Gastroesophageal sphincter (tissue), 3 donors: ENCODE data around the gene OCEL1.

Source experiments
- POLR2A ChIP-seq, 2 donors: fragments of 450-650 bp; IDR thresholded peaks; one replicate each; pipeline ENCODE4 v1.6.1; 2017; ENCODE audit warnings: antibody characterized with exemption in 2 of 2, mild to moderate bottlenecking in 2 of 2, moderate library complexity in 1 of 2
- TF ChIP-seq, protein P1 (sequence below), 4 experiments: fragments of 200-600 bp in 2 of 4; fragments of 450-650 bp in 2 of 4; sonication (generic) in 1 of 4; IDR thresholded peaks; one replicate each; pipeline ENCODE4 v1.5.1; 2017 to 2019; ENCODE audit warnings: antibody characterized with exemption in 4 of 4, mild to moderate bottlenecking in 2 of 4, moderate library complexity in 2 of 4

DNA sequence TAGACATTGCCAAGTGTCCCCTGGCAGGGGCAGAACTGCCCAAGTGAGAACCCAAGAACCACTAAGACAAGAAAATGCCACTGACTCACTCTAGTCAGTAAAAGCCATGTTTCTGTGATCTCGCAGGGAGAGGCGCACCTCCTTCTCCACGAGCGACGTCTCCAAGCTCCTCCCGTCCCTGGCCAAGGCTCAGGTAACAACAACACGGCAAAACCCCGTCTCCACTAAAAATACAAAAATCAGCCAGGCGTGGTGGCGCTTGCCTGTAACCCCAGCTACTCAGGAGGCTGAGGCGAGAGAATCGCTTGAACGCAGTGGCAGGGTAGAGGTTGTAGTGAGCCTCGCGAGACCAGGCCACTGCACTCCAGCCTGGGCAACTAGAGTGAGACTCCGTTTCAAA lies 28.4 kb upstream of the OCEL1 start:
- TF ChIP-seq, protein P1, sequence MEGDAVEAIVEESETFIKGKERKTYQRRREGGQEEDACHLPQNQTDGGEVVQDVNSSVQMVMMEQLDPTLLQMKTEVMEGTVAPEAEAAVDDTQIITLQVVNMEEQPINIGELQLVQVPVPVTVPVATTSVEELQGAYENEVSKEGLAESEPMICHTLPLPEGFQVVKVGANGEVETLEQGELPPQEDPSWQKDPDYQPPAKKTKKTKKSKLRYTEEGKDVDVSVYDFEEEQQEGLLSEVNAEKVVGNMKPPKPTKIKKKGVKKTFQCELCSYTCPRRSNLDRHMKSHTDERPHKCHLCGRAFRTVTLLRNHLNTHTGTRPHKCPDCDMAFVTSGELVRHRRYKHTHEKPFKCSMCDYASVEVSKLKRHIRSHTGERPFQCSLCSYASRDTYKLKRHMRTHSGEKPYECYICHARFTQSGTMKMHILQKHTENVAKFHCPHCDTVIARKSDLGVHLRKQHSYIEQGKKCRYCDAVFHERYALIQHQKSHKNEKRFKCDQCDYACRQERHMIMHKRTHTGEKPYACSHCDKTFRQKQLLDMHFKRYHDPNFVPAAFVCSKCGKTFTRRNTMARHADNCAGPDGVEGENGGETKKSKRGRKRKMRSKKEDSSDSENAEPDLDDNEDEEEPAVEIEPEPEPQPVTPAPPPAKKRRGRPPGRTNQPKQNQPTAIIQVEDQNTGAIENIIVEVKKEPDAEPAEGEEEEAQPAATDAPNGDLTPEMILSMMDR (IDR thresholded peaks at IDR 0.05), result no peak
- no peak for TF ChIP-seq POLR2A (IDR thresholded peaks at IDR 0.05)
